ENCODE data around the gene PLPP4.

- TF ChIP-seq CTCF (IDR thresholded peaks at IDR 0.05) (no peak), POLR2A (IDR thresholded peaks at IDR 0.05) (no peak), EP300 (IDR thresholded peaks at IDR 0.05) (no peak)
Observed at GRCh38 chr10:120575411-120575810, 118.4 kb downstream of the PLPP4 start.

Data from ovary (tissue), 3 donors.